Liver (tissue), 3 donors: ENCODE results near the gene MTMR1.

ENCODE experiments used
- ATF3 ChIP-seq: IDR thresholded peaks from 2 replicates; pipeline ENCODE4 v1.6.1; 2016; ENCODE audit warnings: antibody characterized with exemption
- CTCF ChIP-seq: fragments of 150-350 bp; IDR thresholded peaks from 2 replicates; pipeline ENCODE4 v1.5.1; 2017; ENCODE audit warnings: improper control_type of control experiment, low read depth, low read length; ENCODE audit not compliant: missing input control
- EGR1 ChIP-seq, 2 donors: IDR thresholded peaks; 2 replicates each; pipeline ENCODE4 v1.6.1; 2016 to 2018; ENCODE audit warnings: antibody characterized with exemption in 2 of 2, low read depth in 2 of 2
- FOXA1 ChIP-seq: IDR thresholded peaks from 2 replicates; pipeline ENCODE4 v1.6.1; 2016; ENCODE audit warnings: antibody characterized with exemption
- GABPA ChIP-seq, 2 donors: IDR thresholded peaks in 1 of 2; conservative IDR thresholded peaks in 1 of 2; 2 replicates each; pipeline ENCODE4 v1.6.1; 2016; ENCODE audit warnings: antibody characterized with exemption in 2 of 2, mild to moderate bottlenecking in 1 of 2, moderate library complexity in 1 of 2
- MAX ChIP-seq: IDR thresholded peaks from 2 replicates; pipeline ENCODE4 v1.6.1; 2016; ENCODE audit warnings: antibody characterized with exemption
- NR2F2 ChIP-seq: IDR thresholded peaks from 2 replicates; pipeline ENCODE4 v1.6.1; 2016; ENCODE audit warnings: antibody characterized with exemption
- RAD21 ChIP-seq, 2 donors: IDR thresholded peaks; 2 replicates each; pipeline ENCODE4 v1.6.1; 2016; ENCODE audit warnings: antibody characterized with exemption in 2 of 2, mild to moderate bottlenecking in 2 of 2
- REST ChIP-seq: IDR thresholded peaks from 2 replicates; pipeline ENCODE4 v1.6.1; 2016; ENCODE audit warnings: antibody characterized with exemption, mild to moderate bottlenecking
- RXRA ChIP-seq, 2 donors: IDR thresholded peaks; 2 replicates each; pipeline ENCODE4 v1.6.1; 2017 to 2018; ENCODE audit warnings: antibody characterized with exemption in 2 of 2, mild to moderate bottlenecking in 1 of 2
- SP1 ChIP-seq: IDR thresholded peaks from 2 replicates; pipeline ENCODE4 v1.6.1; 2018; ENCODE audit warnings: antibody characterized with exemption, mild to moderate bottlenecking
- TAF1 ChIP-seq: conservative IDR thresholded peaks from 2 replicates; pipeline ENCODE4 v1.6.1; 2016; ENCODE audit warnings: antibody characterized with exemption, mild to moderate bottlenecking
- ZBTB33 ChIP-seq: IDR thresholded peaks from 2 replicates; pipeline ENCODE4 v1.6.1; 2016; ENCODE audit warnings: antibody characterized with exemption
- donor health status: healthy.
- donor health status: healthy.

GRCh38 chrX:150767475-150768131, 74.4 kb downstream of the MTMR1 start:
- no peak for TF ChIP-seq ATF3
- no peak for TF ChIP-seq RXRA (IDR thresholded peaks at IDR 0.05)
- TF ChIP-seq CTCF, result no peak
- no peak for TF ChIP-seq TAF1
- TF ChIP-seq RAD21 (IDR thresholded peaks at IDR 0.05), result no peak
- no peak for TF ChIP-seq NR2F2
- no peak for TF ChIP-seq FOXA1
- no peak for TF ChIP-seq GABPA (IDR thresholded peaks at IDR 0.05 in 1 of 2, conservative IDR thresholded peaks at IDR 0.05 in 1 of 2)
- TF ChIP-seq MAX, result no peak
- no peak for TF ChIP-seq ZBTB33
- no peak for TF ChIP-seq EGR1 (IDR thresholded peaks at IDR 0.05; ENCODE audit: low read depth in 2 of 2)
- no peak for TF ChIP-seq REST
- TF ChIP-seq SP1, result no peak
